H9 (cell line): ENCODE measurements around the gene IL1R2. TPM values are rescaled to one million over a fixed set of nuclear protein-coding genes. Genes with fewer than 3 reads are reported as not detected.

Experiments used
- DNase-seq: peaks from one replicate; pipeline ENCODE4 v3.0.0-alpha.2; 2017
- H2AFZ ChIP-seq: one replicate; pipeline ENCODE4 v1.6.1; 2013; ENCODE audit warnings: mild to moderate bottlenecking, low read length, control low read depth, moderate library complexity
- H2AK5ac ChIP-seq: 2 replicates; pipeline ENCODE4 v1.6.1; 2013; ENCODE audit warnings: low read length, control low read depth, mixed read lengths; ENCODE audit not compliant: insufficient read length
- H2BK120ac ChIP-seq: one replicate; pipeline ENCODE4 v1.6.1; 2013; ENCODE audit warnings: low read depth, mild to moderate bottlenecking, low read length, control low read depth, inconsistent platforms; ENCODE audit not compliant: poor library complexity, severe bottlenecking
- H2BK12ac ChIP-seq: 2 replicates; pipeline ENCODE4 v1.6.1; 2013; ENCODE audit warnings: low read length, control low read depth, mixed read lengths, low read depth; ENCODE audit not compliant: insufficient read length
- H2BK15ac ChIP-seq: 2 replicates; pipeline ENCODE4 v1.6.1; 2013; ENCODE audit warnings: low read depth, low read length, control low read depth
- H2BK20ac ChIP-seq: one replicate; pipeline ENCODE4 v1.6.1; 2013; ENCODE audit warnings: low read depth, mild to moderate bottlenecking, low read length, control low read depth, inconsistent platforms; ENCODE audit not compliant: poor library complexity, severe bottlenecking
- H2BK5ac ChIP-seq: 2 replicates; pipeline ENCODE4 v1.6.1; 2013; ENCODE audit warnings: low read length, control low read depth, mixed read lengths; ENCODE audit not compliant: insufficient read length
- H3K14ac ChIP-seq: 2 replicates; pipeline ENCODE4 v1.6.1; 2013; ENCODE audit warnings: low read length, control low read depth; ENCODE audit not compliant: insufficient read depth
- H3K18ac ChIP-seq: 2 replicates; pipeline ENCODE4 v1.6.1; 2013; ENCODE audit warnings: low read depth, mild to moderate bottlenecking, mixed read lengths, low read length, control low read depth; ENCODE audit not compliant: insufficient read length
- H3K23ac ChIP-seq: 2 replicates; pipeline ENCODE4 v1.6.1; 2013; ENCODE audit warnings: low read length, control low read depth, mixed read lengths, low read depth; ENCODE audit not compliant: insufficient read length
- H3K23me2 ChIP-seq: 2 replicates; pipeline ENCODE4 v1.6.1; 2013; ENCODE audit warnings: low read depth, mild to moderate bottlenecking, mixed read lengths, low read length, control low read depth; ENCODE audit not compliant: insufficient read length, poor library complexity, severe bottlenecking
- H3K27ac ChIP-seq: 2 replicates; pipeline ENCODE4 v1.5.1; 2013; ENCODE audit warnings: low read length, control low read depth, mixed read lengths, low read depth; ENCODE audit not compliant: insufficient read length
- H3K27me3 ChIP-seq: 2 replicates; pipeline ENCODE4 v1.6.1; 2013; ENCODE audit warnings: low read length, control low read depth, inconsistent platforms; ENCODE audit not compliant: insufficient read depth
- H3K4ac ChIP-seq: 2 replicates; pipeline ENCODE4 v1.6.1; 2013; ENCODE audit warnings: low read depth, mild to moderate bottlenecking, control low read depth, inconsistent platforms, low read length, moderate library complexity
- H3K4me1 ChIP-seq: 2 replicates; pipeline ENCODE4 v1.6.1; 2013; ENCODE audit warnings: low read length, control low read depth, inconsistent platforms; ENCODE audit not compliant: insufficient read depth
- H3K4me2 ChIP-seq: 2 replicates; pipeline ENCODE4 v1.6.1; 2013; ENCODE audit warnings: low read length, control low read depth, mixed read lengths; ENCODE audit not compliant: insufficient read length, insufficient read depth
- H3K56ac ChIP-seq: 2 replicates; pipeline ENCODE4 v1.6.1; 2013; ENCODE audit warnings: low read depth, mild to moderate bottlenecking, mixed read lengths, low read length, control low read depth; ENCODE audit not compliant: insufficient read length
- H3K79me1 ChIP-seq: 2 replicates; pipeline ENCODE4 v1.6.1; 2013; ENCODE audit warnings: low read depth, mild to moderate bottlenecking, moderate library complexity, low read length, control low read depth, inconsistent platforms; ENCODE audit not compliant: insufficient read depth, poor library complexity, severe bottlenecking
- H3K79me2 ChIP-seq: 2 replicates; pipeline ENCODE4 v1.6.1; 2013; ENCODE audit warnings: low read length, control low read depth, inconsistent platforms; ENCODE audit not compliant: insufficient read depth
- H3K9ac ChIP-seq: 2 replicates; pipeline ENCODE4 v1.6.1; 2013; ENCODE audit warnings: low read length, control low read depth, mixed read lengths; ENCODE audit not compliant: insufficient read length; ENCODE audit errors: extremely low read depth
- H3K9me3 ChIP-seq: one replicate; pipeline ENCODE4 v1.6.1; 2013; ENCODE audit warnings: low read depth, low read length, inconsistent platforms; ENCODE audit not compliant: control insufficient read depth
- H3T11ph ChIP-seq: one replicate; pipeline ENCODE4 v1.6.1; 2013; ENCODE audit warnings: mild to moderate bottlenecking, low read length, control low read depth, inconsistent platforms
- H4K20me1 ChIP-seq: one replicate; pipeline ENCODE4 v1.6.1; 2013; ENCODE audit not compliant: control insufficient read depth, insufficient read length, insufficient read depth
- H4K5ac ChIP-seq: 2 replicates; pipeline ENCODE4 v1.6.1; 2013; ENCODE audit warnings: low read depth, mild to moderate bottlenecking, mixed read lengths, low read length, control low read depth; ENCODE audit not compliant: insufficient read length
- H4K8ac ChIP-seq: replicated peaks from 2 replicates; pipeline ENCODE4 v1.6.1; 2013; ENCODE audit warnings: low read length, control low read depth, mixed read lengths, low read depth; ENCODE audit not compliant: insufficient read length
- H4K91ac ChIP-seq: 2 replicates; pipeline ENCODE4 v1.6.1; 2013; ENCODE audit warnings: low read depth, mild to moderate bottlenecking, moderate library complexity, mixed read lengths, low read length, control low read depth; ENCODE audit not compliant: insufficient read length
- H3K27ac Mint-ChIP-seq, 3 experiments: 2 replicates in 2 of 3; 3 replicates in 1 of 3; pipeline ENCODE4 v1.8.0; 2020 to 2021; ENCODE audit warnings: mixed read lengths in 3 of 3, mild to moderate bottlenecking in 1 of 3, moderate library complexity in 1 of 3
- H3K27me3 Mint-ChIP-seq: 2 replicates; pipeline ENCODE4 v1.8.0; 2021; ENCODE audit warnings: low read depth, mild to moderate bottlenecking, moderate library complexity, mixed read lengths
- H3K36me3 Mint-ChIP-seq, 3 experiments: 2 replicates in 2 of 3; 3 replicates in 1 of 3; pipeline ENCODE4 v1.8.0; 2020 to 2021; ENCODE audit warnings: low read depth in 3 of 3, mixed read lengths in 3 of 3; ENCODE audit not compliant: insufficient read depth in 1 of 3
- H3K4me1 Mint-ChIP-seq, 2 experiments: 2 replicates each; pipeline ENCODE4 v1.8.0; 2020; ENCODE audit warnings: mixed read lengths in 2 of 2
- H3K4me3 Mint-ChIP-seq, 2 experiments: 2 replicates in 1 of 2; 3 replicates in 1 of 2; pipeline ENCODE4 v1.8.0; 2020 to 2021; ENCODE audit warnings: mild to moderate bottlenecking in 2 of 2, mixed read lengths in 2 of 2, moderate library complexity in 1 of 2
- H3K9me3 Mint-ChIP-seq, 2 experiments: 2 replicates in 1 of 2; 3 replicates in 1 of 2; pipeline ENCODE4 v1.8.0; 2020; ENCODE audit warnings: mild to moderate bottlenecking in 2 of 2, mixed read lengths in 2 of 2, moderate library complexity in 1 of 2
- WGBS: extraction: QIAGEN DNeasy Blood & Tissue Kit; methylation state at CpG from one replicate; pipeline ENCODE4 v1.1.7; 2013; ENCODE audit warnings: missing lambda C conversion rate, low lambda C conversion rate, mixed read lengths; ENCODE audit not compliant: insufficient read length; ENCODE audit errors: extremely low coverage; 5-methylcytosine and 5-hydroxymethylcytosine counted together
- total RNA-seq: library from RNA; stranded (reverse); gene quantifications from 2 replicates; pipeline ENCODE4 v1.2.1, GENCODE V29; 2021
- TF ChIP-seq, protein P1 (sequence below): fragments of 200-600 bp; sonication (generic); conservative IDR thresholded peaks from 3 replicates; pipeline ENCODE4 v1.8.0; 2021; ENCODE audit warnings: antibody characterized with exemption, mild to moderate bottlenecking

IL1R2 gene
- total RNA-seq, 1 experiment from 2014 or later, result not detected

DNA sequence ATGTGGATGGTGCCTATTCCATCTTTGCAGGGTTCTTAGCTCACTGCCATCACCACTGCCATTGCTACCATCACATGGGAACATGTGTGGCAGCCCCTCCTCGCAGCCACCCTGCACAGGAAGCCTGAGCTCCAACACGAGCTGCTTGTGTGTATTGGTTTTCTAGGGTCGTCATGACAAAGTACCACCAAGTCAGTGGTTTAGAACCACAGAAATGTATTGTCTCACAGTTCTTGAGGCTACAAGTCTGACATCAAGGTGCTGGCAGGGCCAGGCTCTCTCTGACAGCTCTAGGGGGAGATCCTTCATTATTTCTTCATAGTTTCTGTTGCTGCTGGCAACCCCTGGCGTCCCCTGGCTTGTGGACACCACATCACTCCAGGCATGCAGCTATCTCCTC, 10.3 kb upstream of the IL1R2 start:
- no peaks in the 10 kb centered on the region for H3K23me2 ChIP-seq
- no peaks in the 10 kb centered on the region for H3K27me3 ChIP-seq
- WGBS, result no CpG with 5 or more reads among the region's 4 CpGs
- peaks cover 11 to 13% of the 10 kb centered on the region in 2 experiments for H3K4me1 Mint-ChIP-seq
- H3K4me3 Mint-ChIP-seq, result no peak overlapping the region
- no peaks in the 10 kb centered on the region for H3K9me3 ChIP-seq
- H3K56ac ChIP-seq, result no peak overlapping the region
- DNase-seq, result no peak
- H2BK120ac ChIP-seq, result no peak overlapping the region
- H2BK5ac ChIP-seq, result no peak overlapping the region
- H3K79me2 ChIP-seq, result no peaks in the 10 kb centered on the region
- H3K27me3 Mint-ChIP-seq, result no peaks in the 10 kb centered on the region; the same call in 1 of the 2 replicates
- no peak overlapping the region for H3K27ac ChIP-seq
- H2AK5ac ChIP-seq, result no peak overlapping the region
- no peaks in the 10 kb centered on the region for H3K36me3 Mint-ChIP-seq
- no peak overlapping the region for H4K91ac ChIP-seq
- H3K14ac ChIP-seq, result no peak overlapping the region
- H2AFZ ChIP-seq, result no peak overlapping the region
- no peak overlapping the region for H2BK12ac ChIP-seq
- H2BK20ac ChIP-seq, result no peak overlapping the region
- no peaks in the 10 kb centered on the region for H3K9me3 Mint-ChIP-seq
- H3K79me1 ChIP-seq, result no peaks in the 10 kb centered on the region
- peak overlapping the region in 1 of 3 experiments; percentile 55; a peak in 2 of 7 replicates for H3K27ac Mint-ChIP-seq
- no peak overlapping the region for H4K5ac ChIP-seq
- no peaks in the 10 kb centered on the region for H3K4me1 ChIP-seq
- TF ChIP-seq, protein P1, sequence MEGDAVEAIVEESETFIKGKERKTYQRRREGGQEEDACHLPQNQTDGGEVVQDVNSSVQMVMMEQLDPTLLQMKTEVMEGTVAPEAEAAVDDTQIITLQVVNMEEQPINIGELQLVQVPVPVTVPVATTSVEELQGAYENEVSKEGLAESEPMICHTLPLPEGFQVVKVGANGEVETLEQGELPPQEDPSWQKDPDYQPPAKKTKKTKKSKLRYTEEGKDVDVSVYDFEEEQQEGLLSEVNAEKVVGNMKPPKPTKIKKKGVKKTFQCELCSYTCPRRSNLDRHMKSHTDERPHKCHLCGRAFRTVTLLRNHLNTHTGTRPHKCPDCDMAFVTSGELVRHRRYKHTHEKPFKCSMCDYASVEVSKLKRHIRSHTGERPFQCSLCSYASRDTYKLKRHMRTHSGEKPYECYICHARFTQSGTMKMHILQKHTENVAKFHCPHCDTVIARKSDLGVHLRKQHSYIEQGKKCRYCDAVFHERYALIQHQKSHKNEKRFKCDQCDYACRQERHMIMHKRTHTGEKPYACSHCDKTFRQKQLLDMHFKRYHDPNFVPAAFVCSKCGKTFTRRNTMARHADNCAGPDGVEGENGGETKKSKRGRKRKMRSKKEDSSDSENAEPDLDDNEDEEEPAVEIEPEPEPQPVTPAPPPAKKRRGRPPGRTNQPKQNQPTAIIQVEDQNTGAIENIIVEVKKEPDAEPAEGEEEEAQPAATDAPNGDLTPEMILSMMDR, result no peak
- no peak overlapping the region for H3K4me2 ChIP-seq
- H2BK15ac ChIP-seq, result no peak overlapping the region
- no peak overlapping the region for H4K8ac ChIP-seq
- H3K9ac ChIP-seq, result no peak overlapping the region
- H3T11ph ChIP-seq, result no peak overlapping the region
- no peak overlapping the region for H3K4ac ChIP-seq
- H4K20me1 ChIP-seq, result no peaks in the 10 kb centered on the region
- no peak overlapping the region for H3K18ac ChIP-seq
- H3K23ac ChIP-seq, result no peak overlapping the region
